Mononuclear cell (primary cell): Measurements from ENCODE around the gene TLR3. TPM values are rescaled to one million over a fixed set of nuclear protein-coding genes. Genes with fewer than 3 reads are reported as not detected.

ENCODE experiments used
- H3K27me3 ChIP-seq: 2 replicates; pipeline ENCODE4 v1.6.0; 2011; ENCODE audit warnings: low read length, control low read depth; ENCODE audit not compliant: insufficient read depth
- H3K4me1 ChIP-seq: 2 replicates; pipeline ENCODE4 v1.5.1; 2011; ENCODE audit warnings: mild to moderate bottlenecking, low read length, control low read depth; ENCODE audit not compliant: insufficient read depth
- H3K4me3 ChIP-seq: 2 replicates; pipeline ENCODE4 v1.5.1; 2011; ENCODE audit warnings: mild to moderate bottlenecking, low read length, moderate library complexity
- H3K9me3 ChIP-seq: 2 replicates; pipeline ENCODE4 v1.5.1; 2011; ENCODE audit warnings: low read depth, mild to moderate bottlenecking, control low read depth, low read length
- total RNA-seq: library from RNA; depleted of rRNA; stranded (reverse); fragments of >200 nt; gene quantifications from one replicate; pipeline ENCODE4 v1.2.3, GENCODE V29; 2012

Gene TLR3
- total RNA-seq = 0.63 TPM

DNA sequence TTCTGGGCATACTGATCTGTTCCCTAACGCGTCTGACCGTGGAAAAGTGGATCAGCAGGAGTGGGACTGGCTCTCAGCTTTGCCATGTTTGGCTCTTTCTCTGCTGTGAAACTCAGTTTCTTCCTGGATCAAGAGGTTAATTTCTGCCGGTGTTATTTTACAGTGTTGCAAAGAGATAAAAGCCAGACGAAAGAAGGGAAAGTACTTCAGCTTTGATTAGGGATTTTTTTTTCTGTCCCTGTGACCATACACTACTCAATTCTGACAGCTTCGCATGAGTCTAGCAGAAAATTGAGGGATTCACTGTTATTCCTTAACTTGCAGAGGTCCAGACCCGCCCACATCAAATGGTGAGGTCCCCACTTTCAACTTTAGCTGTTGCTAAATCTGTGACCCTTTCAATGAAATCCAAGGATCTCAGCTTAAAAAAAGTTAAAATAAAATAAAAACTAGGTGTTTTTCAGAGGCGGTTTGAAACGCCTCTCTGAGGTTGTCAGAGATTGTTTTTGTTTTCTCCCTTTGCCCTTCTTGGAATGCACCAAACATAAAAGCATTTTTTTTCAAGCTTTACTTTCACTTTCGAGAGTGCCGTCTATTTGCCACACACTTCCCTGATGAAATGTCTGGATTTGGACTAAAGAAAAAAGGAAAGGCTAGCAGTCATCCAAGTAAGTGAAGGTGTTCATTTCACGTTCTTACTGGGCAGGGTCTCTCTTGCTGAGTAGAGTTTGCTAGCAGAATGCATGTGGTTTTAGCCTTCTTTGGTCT lies at the start of gene TLR3:
TSS of gene TLR3 (plus strand) at position 576 of the 768 bp plus-strand sequence. CDS start 7,464 bp downstream, outside the sequence.
- H3K4me1 ChIP-seq = peaks cover 10% of the 10 kb centered on the region
- H3K9me3 ChIP-seq = no peaks in the 10 kb centered on the region
- no peaks in the 10 kb centered on the region for H3K27me3 ChIP-seq
- peak within 1 kb of the TSS; percentile 52 for H3K4me3 ChIP-seq

- H3K4me1 ChIP-seq = no peaks in the 10 kb centered on the region
- H3K9me3 ChIP-seq = no peaks in the 10 kb centered on the region
- H3K27me3 ChIP-seq = no peaks in the 10 kb centered on the region
- H3K4me3 ChIP-seq = no peak overlapping the region
Observed at GRCh38 chr4:186019269-186019668, 49.7 kb upstream of the TLR3 start.

- H3K27me3 ChIP-seq = no peaks in the 10 kb centered on the region
- no peak overlapping the region for H3K4me3 ChIP-seq
- no peaks in the 10 kb centered on the region for H3K9me3 ChIP-seq
- H3K4me1 ChIP-seq = no peaks in the 10 kb centered on the region
Observed at GRCh38 chr4:186020106-186020792, 48.7 kb upstream of the TLR3 start.

DNA sequence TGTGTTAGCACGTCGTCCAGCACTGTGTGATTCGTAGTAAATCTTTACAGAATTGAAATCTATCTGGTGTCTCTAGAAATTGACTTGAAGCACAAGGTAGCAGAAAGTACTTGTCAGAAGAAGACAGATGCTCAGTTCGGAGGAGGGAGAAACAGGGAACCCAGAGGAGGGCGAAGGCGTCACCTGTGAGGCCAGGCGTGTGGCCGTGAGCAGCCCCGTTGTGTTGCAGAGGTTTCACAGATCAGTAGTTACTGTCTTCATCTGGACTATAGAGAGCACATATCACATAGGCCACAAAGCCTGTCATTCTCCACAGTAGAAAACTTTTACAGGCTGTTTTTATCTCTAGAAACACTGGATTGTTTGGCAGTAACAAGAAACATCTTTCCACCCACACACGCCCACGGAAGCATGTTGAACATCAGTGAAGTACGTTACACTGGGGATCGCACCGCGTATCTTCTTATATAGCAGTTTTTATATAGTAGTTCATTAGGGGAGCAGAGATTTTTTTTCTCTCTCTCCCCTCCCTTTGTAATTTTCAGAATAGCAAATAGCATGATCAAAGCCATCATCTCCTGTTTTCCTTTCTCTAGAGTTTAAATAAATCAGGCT lies 48.1 kb upstream of the TLR3 start:
- Histone ChIP-seq H3K4me3 (no peak overlapping the region), H3K27me3 (no peaks in the 10 kb centered on the region), H3K4me1 (no peaks in the 10 kb centered on the region), H3K9me3 (no peaks in the 10 kb centered on the region)

GRCh38 chr4:186021461-186022167 lies 47.3 kb upstream of the TLR3 start:
- Histone ChIP-seq H3K9me3 (no peaks in the 10 kb centered on the region), H3K27me3 (no peaks in the 10 kb centered on the region), H3K4me3 (no peak overlapping the region), H3K4me1 (no peaks in the 10 kb centered on the region)

DNA sequence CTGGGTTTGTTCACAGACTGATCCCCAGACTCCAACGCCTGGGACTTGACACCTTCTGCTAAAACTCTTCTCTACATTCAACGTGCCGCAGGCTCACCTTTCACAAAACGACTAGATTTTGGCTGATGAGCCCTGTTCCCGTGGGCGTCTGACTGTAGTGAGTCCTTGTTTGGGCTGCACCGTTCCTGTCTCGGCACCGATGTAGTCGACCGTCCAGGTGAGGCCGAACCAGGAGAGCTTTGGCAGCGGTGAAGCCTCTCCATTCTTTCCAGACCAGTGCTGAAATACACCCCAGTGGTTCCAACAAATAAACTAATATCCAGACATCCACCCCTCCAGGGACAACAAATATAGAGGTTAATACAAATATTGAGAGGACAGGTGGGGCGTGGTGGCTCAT lies 45.0 kb upstream of the TLR3 start:
- Histone ChIP-seq H3K4me1 (no peaks in the 10 kb centered on the region), H3K9me3 (no peaks in the 10 kb centered on the region), H3K27me3 (no peaks in the 10 kb centered on the region), H3K4me3 (no peak overlapping the region)

- Histone ChIP-seq H3K4me3 (no peak overlapping the region), H3K9me3 (no peaks in the 10 kb centered on the region), H3K27me3 (no peaks in the 10 kb centered on the region), H3K4me1 (no peaks in the 10 kb centered on the region)
Observed at GRCh38 chr4:186024637-186025407, 44.1 kb upstream of the TLR3 start.

- Histone ChIP-seq H3K9me3 (no peaks in the 10 kb centered on the region), H3K27me3 (no peaks in the 10 kb centered on the region), H3K4me3 (no peak overlapping the region), H3K4me1 (no peaks in the 10 kb centered on the region)
Observed at GRCh38 chr4:186025408-186025690, 43.6 kb upstream of the TLR3 start.

GRCh38 chr4:186027405-186027804 lies 41.6 kb upstream of the TLR3 start:
- H3K4me1 ChIP-seq = no peaks in the 10 kb centered on the region
- H3K4me3 ChIP-seq = no peak overlapping the region
- no peaks in the 10 kb centered on the region for H3K27me3 ChIP-seq
- H3K9me3 ChIP-seq = no peaks in the 10 kb centered on the region

DNA sequence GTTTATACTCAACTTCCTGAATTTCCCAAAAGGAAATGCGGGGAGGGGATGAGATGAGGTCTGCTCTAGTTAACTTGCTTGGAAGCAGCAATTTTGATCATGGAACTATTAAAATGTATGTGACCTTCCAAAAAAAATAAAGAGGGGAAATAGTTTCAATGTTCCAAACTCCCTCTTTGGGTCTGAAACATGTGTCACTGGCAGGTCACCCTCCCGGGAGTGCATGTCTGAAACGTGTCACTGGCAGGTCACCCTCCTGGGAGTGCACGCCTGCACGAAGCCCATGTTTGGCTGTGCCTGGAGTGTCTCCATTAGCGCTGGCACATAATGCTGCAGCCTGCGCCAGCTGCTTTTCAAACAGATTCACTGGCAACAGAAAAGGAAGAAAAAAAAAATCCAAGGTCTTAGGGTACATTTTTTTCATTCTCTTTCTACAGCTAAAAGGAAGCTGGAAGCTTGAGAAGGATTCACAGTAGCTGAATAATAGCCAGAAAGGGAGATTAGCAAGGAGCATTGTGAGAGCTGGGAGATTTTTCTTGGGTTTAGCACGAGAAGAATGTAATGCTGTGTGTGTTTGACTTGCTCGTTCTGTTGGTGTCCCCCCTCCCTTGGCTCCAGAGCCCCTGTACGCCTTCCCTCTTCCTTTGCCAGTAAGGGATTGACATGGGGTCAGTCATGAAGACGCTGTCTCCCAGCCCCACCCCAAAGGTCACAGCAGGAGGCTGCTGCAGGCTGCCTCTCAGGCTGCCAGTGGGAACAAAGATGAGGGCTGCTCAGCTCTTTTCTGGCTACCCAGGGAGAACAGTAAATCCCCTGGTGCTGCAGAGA lies 39.2 kb upstream of the TLR3 start:
- Histone ChIP-seq H3K9me3 (peaks cover 6% of the 10 kb centered on the region), H3K27me3 (peaks cover 1% of the 10 kb centered on the region), H3K4me3 (no peak overlapping the region)

GRCh38 chr4:186030399-186030775 lies 38.6 kb upstream of the TLR3 start:
- Histone ChIP-seq H3K9me3 (peaks cover 10% of the 10 kb centered on the region), H3K4me1 (no peaks in the 10 kb centered on the region), H3K4me3 (no peak overlapping the region), H3K27me3 (peaks cover 3% of the 10 kb centered on the region)

More for the DNA sequence above, 39.2 kb upstream of the TLR3 start:
- no peaks in the 10 kb centered on the region for H3K4me1 ChIP-seq

DNA sequence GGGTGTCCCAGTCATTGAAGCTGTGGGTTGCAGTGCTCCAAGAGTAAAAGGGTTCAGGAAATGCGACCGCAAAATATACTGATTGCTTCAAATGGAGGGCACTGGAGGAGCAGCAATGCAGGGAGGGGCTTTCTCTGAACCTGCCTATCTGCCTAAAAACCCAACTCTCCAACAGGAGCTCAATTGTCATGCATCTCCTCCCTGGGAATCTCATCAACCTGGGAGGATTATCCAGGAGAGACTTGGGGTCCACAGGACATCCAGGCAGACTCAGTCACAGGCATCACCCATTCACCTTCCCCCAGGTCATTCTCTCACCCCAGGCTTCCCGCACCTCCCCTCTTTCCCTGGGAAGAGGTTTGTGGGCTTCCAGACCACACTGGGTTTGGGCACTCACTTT lies 38.2 kb upstream of the TLR3 start:
- Histone ChIP-seq H3K4me3 (no peak overlapping the region), H3K9me3 (peaks cover 10% of the 10 kb centered on the region), H3K27me3 (peaks cover 3% of the 10 kb centered on the region), H3K4me1 (no peaks in the 10 kb centered on the region)

- Histone ChIP-seq H3K27me3 (peaks cover 3% of the 10 kb centered on the region), H3K9me3 (peaks cover 10% of the 10 kb centered on the region), H3K4me3 (no peak overlapping the region), H3K4me1 (no peaks in the 10 kb centered on the region)
Observed at GRCh38 chr4:186032259-186032658, 36.7 kb upstream of the TLR3 start.

- peaks cover 3% of the 10 kb centered on the region for H3K27me3 ChIP-seq
- H3K4me1 ChIP-seq = no peaks in the 10 kb centered on the region
- no peak overlapping the region for H3K4me3 ChIP-seq
- peaks cover 10% of the 10 kb centered on the region for H3K9me3 ChIP-seq
Observed at GRCh38 chr4:186033027-186033426, 35.9 kb upstream of the TLR3 start.
